ENCODE measurements around the gene MELTF. TPM values are rescaled to one million over a fixed set of nuclear protein-coding genes. Genes with fewer than 3 reads are reported as not detected.
A peak's percentile ranks its signal among the peaks of the same experiment; 100 is the strongest.

The MELTF gene
- total and polyA plus RNA-seq, 2 of the 13 experiments (the other 11 are each of a cell fraction or from before 2014, with no cell fraction given) = 3.2 to 7.5 TPM

GRCh38 chr3:197028728-197029510, 698 bp downstream of the MELTF start (continued):
- TF ChIP-seq ZBTB2 (CRISPR knock-in tag; IDR thresholded peaks at IDR 0.05; ENCODE audit: low read depth) (0 out of 2 replicates have a peak, but pooled peaks have one; percentile 12), GATAD2A (CRISPR knock-in tag; IDR thresholded peaks at IDR 0.05) (0 out of 2 replicates have a peak, but pooled peaks have one; percentile 18), JARID2 (CRISPR knock-in tag; IDR thresholded peaks at IDR 0.05; ENCODE audit: insufficient replicate concordance) (no peak), SP2 (CRISPR knock-in tag; IDR thresholded peaks at IDR 0.05) (0 out of 2 replicates have a peak, but pooled peaks have one; percentile 10), POGZ (CRISPR knock-in tag; IDR thresholded peaks at IDR 0.05) (peak; percentile 55; the same call in 1 of the 2 replicates), TP53 (CRISPR knock-in tag; conservative IDR thresholded peaks at IDR 0.05) (0 out of 2 replicates have a peak, but pooled peaks have one; percentile 20), SNAPC4 (CRISPR knock-in tag; IDR thresholded peaks at IDR 0.05) (0 out of 2 replicates have a peak, but pooled peaks have one; percentile 28), KLF16 (CRISPR knock-in tag; IDR thresholded peaks at IDR 0.05) (0 out of 4 replicates have a peak, but pooled peaks of 1 of the 2 experiments have one; percentile 11), TFDP2 (CRISPR knock-in tag; IDR thresholded peaks at IDR 0.05) (0 out of 2 replicates have a peak, but pooled peaks have one; percentile 26), SOX6 (IDR thresholded peaks at IDR 0.05) (no peak), SOX6 (CRISPR knock-in tag; IDR thresholded peaks at IDR 0.05) (0 out of 2 replicates have a peak, but pooled peaks have one; percentile 12), FOXC1 (CRISPR knock-in tag; IDR thresholded peaks at IDR 0.05; ENCODE audit: borderline replicate concordance) (0 out of 2 replicates have a peak, but pooled peaks have one; percentile 14), ZNF501 (CRISPR knock-in tag; IDR thresholded peaks at IDR 0.05) (0 out of 2 replicates have a peak, but pooled peaks have one; percentile 13), ZNF317 (CRISPR knock-in tag; IDR thresholded peaks at IDR 0.05) (0 out of 2 replicates have a peak, but pooled peaks have one; percentile 44), ZFP37 (CRISPR knock-in tag; IDR thresholded peaks at IDR 0.05; ENCODE audit: borderline replicate concordance) (0 out of 2 replicates have a peak, but pooled peaks have one; percentile 62), ZFP36 (IDR thresholded peaks at IDR 0.05; ENCODE audit: borderline replicate concordance, low read depth, low read length, partially characterized antibody) (peak; percentile 94), ARNTL (CRISPR knock-in tag; IDR thresholded peaks at IDR 0.05) (no peak), MAZ (IDR thresholded peaks at IDR 0.05; ENCODE audit: borderline replicate concordance, low read depth, low read length) (no peak; the same call in 1 of the 2 replicates), MAZ (CRISPR knock-in tag; IDR thresholded peaks at IDR 0.05; ENCODE audit: low read depth) (0 out of 2 replicates have a peak, but pooled peaks have one; percentile 26)

Measured in HepG2 (cell line).